Jurkat, Clone E6-1 (cell line): ENCODE measurements around the gene MESP1.

Experiments
- DNase-seq: peaks from one replicate; pipeline ENCODE4 v3.0.0-alpha.2; 2011; ENCODE audit warnings: low read depth, low spot score
- H3K4me3 ChIP-seq: 2 replicates; pipeline ENCODE4 v1.5.1; 2011; ENCODE audit warnings: mild to moderate bottlenecking, low read length, control low read depth, moderate library complexity

The MESP1 gene

GRCh38 chr15:89781891-89782618 lies 31.0 kb upstream of the MESP1 start:
- DNase-seq: no peak
- no peak overlapping the region for H3K4me3 ChIP-seq

GRCh38 chr15:89781055-89781454 lies 30.0 kb upstream of the MESP1 start:
- H3K4me3 ChIP-seq: no peak overlapping the region
- no peak for DNase-seq

- H3K4me3 ChIP-seq: no peak overlapping the region
- no peak for DNase-seq
Observed at GRCh38 chr15:89780601-89781000, 29.6 kb upstream of the MESP1 start.

- no peak for DNase-seq
- H3K4me3 ChIP-seq: no peak overlapping the region
Observed at GRCh38 chr15:89778861-89779260, 27.8 kb upstream of the MESP1 start.

GRCh38 chr15:89777782-89778380 lies 26.8 kb upstream of the MESP1 start:
- DNase-seq: no peak

GRCh38 chr15:89777073-89777751 lies 26.2 kb upstream of the MESP1 start:
- no peak for DNase-seq
- no peak overlapping the region for H3K4me3 ChIP-seq

More at GRCh38 chr15:89777782-89778380, 26.8 kb upstream of the MESP1 start:
- no peak overlapping the region for H3K4me3 ChIP-seq

GRCh38 chr15:89776274-89777072 lies 25.4 kb upstream of the MESP1 start, which contains the start of gene MESP2:
Gene MESP2 (plus strand): TSS chr15:89776332. CDS start chr15:89776358, 26 bp downstream.
- no peak for DNase-seq
- H3K4me3 ChIP-seq: peak within 1 kb of the TSS; percentile 33

- no peak for DNase-seq
- no peak overlapping the region for H3K4me3 ChIP-seq
Observed at GRCh38 chr15:89775815-89776214, 24.8 kb upstream of the MESP1 start.

- H3K4me3 ChIP-seq: no peak overlapping the region
- DNase-seq: no peak
Observed at GRCh38 chr15:89774492-89774891, 23.4 kb upstream of the MESP1 start.

GRCh38 chr15:89772932-89773583 lies 22.0 kb upstream of the MESP1 start:
- DNase-seq: peak; percentile 22

GRCh38 chr15:89770041-89770440 lies 19.0 kb upstream of the MESP1 start:
- no peak for DNase-seq
- no peak overlapping the region for H3K4me3 ChIP-seq

More at GRCh38 chr15:89772932-89773583, 22.0 kb upstream of the MESP1 start:
- no peak overlapping the region for H3K4me3 ChIP-seq

- no peak overlapping the region for H3K4me3 ChIP-seq
- no peak for DNase-seq
Observed at GRCh38 chr15:89769366-89769765, 18.3 kb upstream of the MESP1 start.

- no peak overlapping the region for H3K4me3 ChIP-seq
- DNase-seq: no peak
Observed at GRCh38 chr15:89768071-89768500, 17.0 kb upstream of the MESP1 start.

GRCh38 chr15:89767411-89767915 lies 16.4 kb upstream of the MESP1 start:
- DNase-seq: no peak
- no peak overlapping the region for H3K4me3 ChIP-seq

GRCh38 chr15:89766357-89767311 lies 15.6 kb upstream of the MESP1 start:
- H3K4me3 ChIP-seq: no peak overlapping the region

GRCh38 chr15:89765694-89766093 lies 14.6 kb upstream of the MESP1 start:
- no peak overlapping the region for H3K4me3 ChIP-seq
- DNase-seq: no peak

More at GRCh38 chr15:89766357-89767311, 15.6 kb upstream of the MESP1 start:
- no peak for DNase-seq

GRCh38 chr15:89761929-89762328 lies 10.9 kb upstream of the MESP1 start:
- no peak overlapping the region for H3K4me3 ChIP-seq
- no peak for DNase-seq
